PC-3 (cell line): Measurements from ENCODE around the gene EFCC1. TPM values are rescaled to one million over a fixed set of nuclear protein-coding genes. Genes with fewer than 3 reads are reported as not detected.
A peak's percentile ranks its signal among the peaks of the same experiment; 100 is the strongest.
"Not testable (repeated sequence)": the region's sequence is repeated elsewhere in the genome, so short reads cannot be mapped to it uniquely, and the experiment has no call there.

ENCODE experiments used
- ATAC-seq: fragments of 200-7000 bp; cut with Tn5 transposase; 2 replicates; pipeline ENCODE4 v1.9.1; 2020; ENCODE audit warnings: mild to moderate bottlenecking, moderate library complexity
- BruUV-seq: library from RNA; stranded (reverse); fragments of 400-500 nt; replicated peaks from 2 replicates; lab custom pipeline; 2021; lab: Mats Ljungman, UMichigan
- CTCF ChIA-PET: fragments of 300-600 bp; sonication (Branson Sonifier 250); formaldehyde crosslinking; loops from one replicate; lab custom pipeline; 2022; ENCODE audit warnings: antibody characterized with exemption; lab: Charles Lee
- POLR2A ChIA-PET: fragments of 300-600 bp; sonication (Branson Sonifier 250); formaldehyde crosslinking; loops from one replicate; lab custom pipeline; 2022; ENCODE audit warnings: antibody characterized with exemption; ENCODE audit not compliant: unreplicated experiment; lab: Charles Lee
- DNase-seq: peaks from one replicate; pipeline ENCODE4 v3.0.0-alpha.2; 2015
- H2AFZ ChIP-seq: fragments of 300-600 bp; sonication (generic); 2 replicates; pipeline ENCODE4 v1.6.0; 2016; ENCODE audit warnings: antibody characterized with exemption, low read length
- H3F3A ChIP-seq: fragments of 300-600 bp; sonication (generic); one replicate; pipeline ENCODE4 v1.6.0; 2017; ENCODE audit warnings: antibody characterized with exemption, low read length, control low read depth, mild to moderate bottlenecking; ENCODE audit not compliant: unreplicated experiment
- H3K27ac ChIP-seq: fragments of 300-600 bp; sonication (generic); 2 replicates; pipeline ENCODE4 v1.5.1; 2016; ENCODE audit warnings: mild to moderate bottlenecking, low read length
- H3K27me3 ChIP-seq: fragments of 300-600 bp; sonication (generic); 2 replicates; pipeline ENCODE4 v1.6.1; 2016; ENCODE audit warnings: low read length, mixed read lengths
- H3K36me3 ChIP-seq: fragments of 300-600 bp; sonication (generic); 2 replicates; pipeline ENCODE4 v1.6.1; 2016; ENCODE audit warnings: low read depth, mixed run types, low read length, mixed read lengths
- H3K4me1 ChIP-seq: fragments of 300-600 bp; sonication (generic); 2 replicates; pipeline ENCODE4 v1.5.1; 2016; ENCODE audit warnings: low read length; ENCODE audit not compliant: insufficient read depth
- H3K4me2 ChIP-seq: fragments of 300-600 bp; sonication (generic); 2 replicates; pipeline ENCODE4 v1.6.0; 2016; ENCODE audit warnings: low read length
- H3K4me3 ChIP-seq: fragments of 300-600 bp; sonication (generic); 2 replicates; pipeline ENCODE4 v1.5.1; 2016; ENCODE audit warnings: mild to moderate bottlenecking, low read length, mixed read lengths
- H3K79me2 ChIP-seq: fragments of 300-600 bp; sonication (generic); 2 replicates; pipeline ENCODE4 v1.6.1; 2017; ENCODE audit warnings: low read length, mixed read lengths
- H3K9ac ChIP-seq: fragments of 300-600 bp; sonication (generic); 2 replicates; pipeline ENCODE4 v1.6.0; 2016; ENCODE audit warnings: mild to moderate bottlenecking, low read length
- H3K9me2 ChIP-seq: fragments of 300-600 bp; sonication (generic); replicated peaks from 2 replicates; pipeline ENCODE4 v1.6.1; 2016; ENCODE audit warnings: mixed run types, low read length, mixed read lengths
- H3K9me3 ChIP-seq: fragments of 300-600 bp; sonication (generic); 2 replicates; pipeline ENCODE4 v1.6.1; 2016; ENCODE audit warnings: low read length, mixed read lengths
- H4K20me1 ChIP-seq: fragments of 300-600 bp; sonication (generic); 2 replicates; pipeline ENCODE4 v1.6.1; 2016; ENCODE audit warnings: low read length, mixed read lengths
- CTCF ChIP-seq: fragments of 300-600 bp; sonication (generic); conservative IDR thresholded peaks from 2 replicates; pipeline ENCODE4 v1.5.1; 2017; ENCODE audit warnings: antibody characterized with exemption, low read depth, mild to moderate bottlenecking, low read length
- EZH2 ChIP-seq: fragments of 300-600 bp; sonication (generic); IDR thresholded peaks from one replicate; pipeline ENCODE4 v1.6.1; 2017; ENCODE audit warnings: antibody characterized with exemption, mild to moderate bottlenecking, low read length; ENCODE audit not compliant: unreplicated experiment
- EZH2phosphoT487 ChIP-seq: fragments of 300-600 bp; sonication (generic); IDR thresholded peaks from 2 replicates; pipeline ENCODE4 v1.6.1; 2018; ENCODE audit warnings: mild to moderate bottlenecking, antibody characterized with exemption, low read length, borderline replicate concordance
- intact Hi-C: fragments of 100-400 bp; cut with micrococcal nuclease; formaldehyde crosslinking; loops from 2 replicates; pipeline ENCODE4 v1.9.0; 2023
- total RNA-seq: library from RNA; depleted of rRNA; stranded (reverse); fragments of >200 nt; gene quantifications from 2 replicates; pipeline ENCODE4 v1.2.3, GENCODE V29; 2014

Gene EFCC1
- total RNA-seq, 1 experiment from 2014 or later = not detected

- Histone ChIP-seq H3F3A (no peaks in the 10 kb centered on the region), H2AFZ (no peak overlapping the region), H3K4me3 (no peak overlapping the region), H3K27ac (no peak overlapping the region), H3K79me2 (no peaks in the 10 kb centered on the region), H4K20me1 (no peaks in the 10 kb centered on the region), H3K9ac (no peak overlapping the region), H3K27me3 (no peaks in the 10 kb centered on the region), H3K4me1 (no peaks in the 10 kb centered on the region), H3K9me2 (no peaks in the 10 kb centered on the region), H3K36me3 (no peaks in the 10 kb centered on the region), H3K9me3 (no peaks in the 10 kb centered on the region), H3K4me2 (no peak overlapping the region)
- DNase-seq (no peak), ATAC-seq (no peak)
- intact Hi-C loops = no loop called here
- TF ChIP-seq CTCF (no peak), EZH2phosphoT487 (no peak), EZH2 (no peak)
- ChIA-PET CTCF (no interaction called here), POLR2A (no interaction called here)
- no TSS peak for BruUV-seq
Measured at GRCh38 chr3:129065720-129066073, 64.6 kb downstream of the EFCC1 start.

GRCh38 chr3:129067719-129068118, 66.6 kb downstream of the EFCC1 start:
- H3K9ac ChIP-seq, H3K4me2 ChIP-seq, H3K79me2 ChIP-seq, H3K9me3 ChIP-seq, H3K36me3 ChIP-seq, H3F3A ChIP-seq, BruUV-seq, H3K27ac ChIP-seq, H3K27me3 ChIP-seq, H3K9me2 ChIP-seq, H2AFZ ChIP-seq, intact Hi-C loops, H4K20me1 ChIP-seq, H3K4me3 ChIP-seq, POLR2A ChIA-PET, CTCF ChIA-PET, H3K4me1 ChIP-seq: not testable (repeated sequence)
- peak; percentile 42 for ATAC-seq
- peak; percentile 29 for DNase-seq

- ATAC-seq (no peak), DNase-seq (no peak)
- no peak overlapping the region for H2AFZ ChIP-seq
- no peaks in the 10 kb centered on the region for H3K9me2 ChIP-seq
- H3K9me3 ChIP-seq = no peaks in the 10 kb centered on the region
- BruUV-seq = no TSS peak
- ChIA-PET CTCF (no interaction called here), POLR2A (no interaction called here)
- no peaks in the 10 kb centered on the region for H3K79me2 ChIP-seq
- H3F3A ChIP-seq = no peaks in the 10 kb centered on the region
- TF ChIP-seq EZH2phosphoT487 (no peak), CTCF (no peak), EZH2 (no peak)
- no peak overlapping the region for H3K4me2 ChIP-seq
- H3K27ac ChIP-seq = no peak overlapping the region
- H3K36me3 ChIP-seq = no peaks in the 10 kb centered on the region
- intact Hi-C loops = no loop called here
- H3K4me3 ChIP-seq = no peak overlapping the region
- H3K4me1 ChIP-seq = no peaks in the 10 kb centered on the region
- no peak overlapping the region for H3K9ac ChIP-seq
- no peaks in the 10 kb centered on the region for H3K27me3 ChIP-seq
- no peaks in the 10 kb centered on the region for H4K20me1 ChIP-seq
Measured at GRCh38 chr3:129068291-129068886, 67.3 kb downstream of the EFCC1 start.

GRCh38 chr3:129069313-129070085, 68.4 kb downstream of the EFCC1 start:
- POLR2A ChIA-PET, intact Hi-C loops: not testable (repeated sequence)

More at GRCh38 chr3:129069313-129070085, 68.4 kb downstream of the EFCC1 start:
- H3K36me3 ChIP-seq, H3K27ac ChIP-seq, CTCF ChIA-PET, H3K79me2 ChIP-seq, H4K20me1 ChIP-seq, H3K9ac ChIP-seq, H3F3A ChIP-seq, H2AFZ ChIP-seq, H3K27me3 ChIP-seq, H3K4me1 ChIP-seq, H3K9me2 ChIP-seq, H3K9me3 ChIP-seq, ATAC-seq, BruUV-seq, H3K4me3 ChIP-seq, H3K4me2 ChIP-seq, DNase-seq: not testable (repeated sequence)
